Neural progenitor cell (in vitro differentiated cells): ENCODE measurements around the gene ARID2. TPM values are rescaled to one million over a fixed set of nuclear protein-coding genes. Genes with fewer than 3 reads are reported as not detected.

Experiments
- DNase-seq: peaks from one replicate; pipeline ENCODE4 v3.0.0-alpha.2; 2016; ENCODE audit warnings: low spot score
- H2AFZ ChIP-seq: fragments of 200-600 bp; sonication (generic); replicated peaks from 2 replicates; pipeline ENCODE4 v1.6.1; 2016; ENCODE audit warnings: antibody characterized with exemption
- H3F3A ChIP-seq: fragments of 200-600 bp; sonication (generic); 2 replicates; pipeline ENCODE4 v1.6.1; 2016; ENCODE audit warnings: antibody characterized with exemption, low read depth
- H3K27ac ChIP-seq: fragments of 200-600 bp; sonication (generic); 2 replicates; pipeline ENCODE4 v1.5.1; 2016; ENCODE audit warnings: mild to moderate bottlenecking
- H3K27me3 ChIP-seq: fragments of 200-600 bp; sonication (generic); 2 replicates; pipeline ENCODE4 v1.6.1; 2016; ENCODE audit warnings: mild to moderate bottlenecking, moderate library complexity
- H3K36me3 ChIP-seq: fragments of 200-600 bp; sonication (generic); 2 replicates; pipeline ENCODE4 v1.5.1; 2016
- H3K4me1 ChIP-seq: fragments of 200-600 bp; sonication (generic); 2 replicates; pipeline ENCODE4 v1.6.1; 2016; ENCODE audit warnings: mixed run types
- H3K4me2 ChIP-seq: fragments of 200-600 bp; sonication (generic); 2 replicates; pipeline ENCODE4 v1.6.1; 2016
- H3K4me3 ChIP-seq: fragments of 200-600 bp; sonication (generic); 2 replicates; pipeline ENCODE4 v1.5.1; 2016
- H3K79me2 ChIP-seq: fragments of 200-600 bp; sonication (generic); 2 replicates; pipeline ENCODE4 v1.6.1; 2016; ENCODE audit warnings: low read depth
- H3K9ac ChIP-seq: fragments of 200-600 bp; sonication (generic); 2 replicates; pipeline ENCODE4 v1.6.1; 2016
- H3K9me3 ChIP-seq: fragments of 200-600 bp; sonication (generic); 2 replicates; pipeline ENCODE4 v1.5.1; 2016; ENCODE audit warnings: low read depth
- H4K20me1 ChIP-seq: fragments of 200-600 bp; sonication (generic); 2 replicates; pipeline ENCODE4 v1.6.1; 2016; ENCODE audit warnings: low read depth
- H3K27ac Mint-ChIP-seq: 3 replicates; pipeline ENCODE4 v1.8.0; 2021; ENCODE audit warnings: mixed read lengths
- H3K27me3 Mint-ChIP-seq: 2 replicates; pipeline ENCODE4 v1.8.0; 2022; ENCODE audit warnings: low read depth, mild to moderate bottlenecking, inconsistent platforms, moderate library complexity, mixed read lengths; ENCODE audit not compliant: insufficient read depth
- H3K36me3 Mint-ChIP-seq: 3 replicates; pipeline ENCODE4 v1.8.0; 2021; ENCODE audit warnings: mixed read lengths
- H3K4me1 Mint-ChIP-seq: 3 replicates; pipeline ENCODE4 v1.8.0; 2021; ENCODE audit warnings: mixed read lengths
- H3K4me3 Mint-ChIP-seq: 3 replicates; pipeline ENCODE4 v1.8.0; 2021; ENCODE audit warnings: mild to moderate bottlenecking, moderate library complexity, mixed read lengths
- H3K9me3 Mint-ChIP-seq: 3 replicates; pipeline ENCODE4 v1.8.0; 2020; ENCODE audit warnings: mixed read lengths
- CTCF ChIP-seq: fragments of 200-600 bp; sonication (generic); IDR thresholded peaks from 2 replicates; pipeline ENCODE4 v1.5.1; 2017; ENCODE audit warnings: antibody characterized with exemption, mild to moderate bottlenecking
- EZH2 ChIP-seq: fragments of 200-600 bp; sonication (generic); IDR thresholded peaks from 2 replicates; pipeline ENCODE4 v1.6.1; 2017; ENCODE audit warnings: antibody characterized with exemption, mild to moderate bottlenecking, moderate library complexity
- EZH2phosphoT487 ChIP-seq: fragments of 200-600 bp; sonication (generic); IDR thresholded peaks from 2 replicates; pipeline ENCODE4 v1.6.1; 2017; ENCODE audit warnings: antibody characterized with exemption
- total RNA-seq: library from RNA; depleted of rRNA; stranded (reverse); fragments of >200 nt; gene quantifications from 2 replicates; pipeline ENCODE4 v1.2.3, GENCODE V29; 2015; ENCODE audit warnings: low replicate concordance

The ARID2 gene
- total RNA-seq, 1 donor from 2014 or later: 86.4 TPM

DNA sequence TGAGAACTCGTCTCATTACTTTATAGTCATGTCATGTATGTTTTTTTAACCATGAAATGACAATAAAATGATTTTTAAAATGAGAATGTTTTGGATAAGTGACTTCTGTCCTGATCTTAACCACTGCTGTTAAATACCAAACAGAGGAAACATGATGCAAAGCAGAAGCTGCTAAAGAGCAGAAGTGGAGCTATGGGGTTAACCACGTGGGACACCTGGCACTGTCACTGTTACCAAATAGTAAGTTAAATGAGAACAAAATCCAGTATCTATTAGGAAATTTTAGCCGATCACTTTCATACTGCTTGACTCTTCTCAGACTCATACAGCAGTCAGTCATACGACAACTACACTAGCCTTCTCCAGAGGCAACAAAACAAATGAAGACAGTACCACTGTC lies 178.4 kb downstream of the ARID2 start:
- no peaks in the 10 kb centered on the region for H3K9me3 ChIP-seq
- H3K27me3 ChIP-seq: no peaks in the 10 kb centered on the region
- peaks cover 5% of the 10 kb centered on the region for H3F3A ChIP-seq
- peaks cover 6% of the 10 kb centered on the region for H3K36me3 Mint-ChIP-seq
- no peaks in the 10 kb centered on the region for H3K4me1 Mint-ChIP-seq
- no peak overlapping the region for H3K27ac Mint-ChIP-seq
- H3K79me2 ChIP-seq: no peaks in the 10 kb centered on the region
- no peak for DNase-seq
- no peak overlapping the region for H3K9ac ChIP-seq
- no peak for TF ChIP-seq CTCF
- TF ChIP-seq EZH2phosphoT487: no peak
- no peak for TF ChIP-seq EZH2
- peaks cover 23% of the 10 kb centered on the region for H3K36me3 ChIP-seq
- no peak overlapping the region for H3K4me2 ChIP-seq
- H3K4me3 Mint-ChIP-seq: no peak overlapping the region
- no peaks in the 10 kb centered on the region for H4K20me1 ChIP-seq
- no peak overlapping the region for H2AFZ ChIP-seq
- no peaks in the 10 kb centered on the region for H3K9me3 Mint-ChIP-seq
- H3K27ac ChIP-seq: no peak overlapping the region
- H3K27me3 Mint-ChIP-seq: no peaks in the 10 kb centered on the region
- H3K4me1 ChIP-seq: no peaks in the 10 kb centered on the region
- no peak overlapping the region for H3K4me3 ChIP-seq

- H3K27ac ChIP-seq: no peak overlapping the region
- no peak for DNase-seq
- no peak overlapping the region for H3K27ac Mint-ChIP-seq
Observed at GRCh38 chr12:45909041-45909713, 179.7 kb downstream of the ARID2 start.

DNA sequence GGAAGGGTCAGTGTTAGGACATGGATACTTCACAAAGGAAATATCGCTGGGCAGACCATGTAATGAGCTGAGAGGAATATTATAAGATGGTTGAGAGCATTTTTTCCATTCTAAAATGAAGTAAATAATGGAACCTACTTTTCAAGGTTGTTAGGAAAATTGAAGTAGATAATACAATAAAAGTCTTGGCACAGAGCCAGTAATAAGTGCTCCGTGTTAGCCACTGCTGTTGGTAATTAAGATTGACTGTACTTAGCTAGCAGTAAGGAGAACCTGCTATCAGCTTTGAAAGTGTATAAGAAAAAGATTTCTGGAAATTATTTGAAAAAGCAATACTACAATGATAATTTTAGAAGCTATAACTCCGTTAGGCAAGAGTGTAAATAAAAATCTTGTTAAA lies 183.3 kb downstream of the ARID2 start:
- Mint-ChIP-seq H3K27me3 (peaks cover 4% of the 10 kb centered on the region), H3K4me3 (no peak overlapping the region), H3K27ac (no peak overlapping the region), H3K36me3 (peaks cover 4% of the 10 kb centered on the region), H3K4me1 (no peaks in the 10 kb centered on the region), H3K9me3 (no peaks in the 10 kb centered on the region)
- H3K4me3 ChIP-seq: no peak overlapping the region
- no peak for DNase-seq
- no peaks in the 10 kb centered on the region for H4K20me1 ChIP-seq
- H3K27me3 ChIP-seq: no peaks in the 10 kb centered on the region
- no peak overlapping the region for H3K9ac ChIP-seq
- H3K36me3 ChIP-seq: no peaks in the 10 kb centered on the region
- H3K79me2 ChIP-seq: no peaks in the 10 kb centered on the region
- no peaks in the 10 kb centered on the region for H3K4me1 ChIP-seq
- H3K4me2 ChIP-seq: no peak overlapping the region
- peaks cover 9% of the 10 kb centered on the region for H3F3A ChIP-seq
- no peak overlapping the region for H2AFZ ChIP-seq
- TF ChIP-seq EZH2 (no peak), EZH2phosphoT487 (no peak), CTCF (no peak)
- H3K27ac ChIP-seq: no peak overlapping the region
- no peaks in the 10 kb centered on the region for H3K9me3 ChIP-seq

More at GRCh38 chr12:45909041-45909713, 179.7 kb downstream of the ARID2 start:
- Histone ChIP-seq H4K20me1 (no peaks in the 10 kb centered on the region), H3F3A (peaks cover 8% of the 10 kb centered on the region), H2AFZ (no peak overlapping the region), H3K36me3 (peaks cover 10% of the 10 kb centered on the region), H3K4me3 (no peak overlapping the region), H3K4me2 (no peak overlapping the region), H3K4me1 (no peaks in the 10 kb centered on the region), H3K27me3 (no peaks in the 10 kb centered on the region), H3K9me3 (no peaks in the 10 kb centered on the region), H3K79me2 (no peaks in the 10 kb centered on the region), H3K9ac (no peak overlapping the region)
- Mint-ChIP-seq H3K36me3 (peaks cover 5% of the 10 kb centered on the region), H3K4me1 (no peaks in the 10 kb centered on the region), H3K9me3 (no peaks in the 10 kb centered on the region), H3K4me3 (no peak overlapping the region), H3K27me3 (no peaks in the 10 kb centered on the region)
- TF ChIP-seq EZH2 (no peak), EZH2phosphoT487 (no peak), CTCF (no peak)
